ENCODE results near the gene SHISA8. TPM values are rescaled to one million over a fixed set of nuclear protein-coding genes. Genes with fewer than 3 reads are reported as not detected.

SHISA8 gene
- total RNA-seq, 1 experiment from 2014 or later = 2.3 TPM

- Histone ChIP-seq H2AFZ (no peak overlapping the region), H3K4me3 (no peak overlapping the region), H3K4me1 (replicated peaks; ENCODE audit: insufficient read depth) (peaks cover 7% of the 10 kb centered on the region), H3K27me3 (ENCODE audit: insufficient read depth, low read depth) (peaks cover 9% of the 10 kb centered on the region; the same call in 1 of the 2 replicates), H3K36me3 (ENCODE audit: low read depth) (no peaks in the 10 kb centered on the region), H3K79me2 (ENCODE audit: low read depth) (no peaks in the 10 kb centered on the region), H3K27ac (no peak overlapping the region), H3K9me2 (ENCODE audit: insufficient read depth) (no peaks in the 10 kb centered on the region), H4K20me1 (ENCODE audit: insufficient read depth) (no peaks in the 10 kb centered on the region), H3F3A (ENCODE audit: insufficient read depth, low read depth) (peaks cover 32% of the 10 kb centered on the region; the same call in 1 of the 2 replicates), H3K9me3 (ENCODE audit: insufficient read depth, low read depth) (no peaks in the 10 kb centered on the region), H3K4me2 (peak overlapping the region; percentile 27)
- ChIA-PET POLR2A (ENCODE audit: unreplicated experiment) (interaction anchor here (0.5 to 0.6 kb wide), 2 partner anchors 220 to 1173 kb away, joined by 3 to 4 read pairs; no protein-coding TSS in a partner anchor), CTCF (no interaction called here)
- no TSS peak for BruUV-seq (replicated peaks)
- DNase-seq = peak; percentile 44 to 50
- intact Hi-C loops (cut with micrococcal nuclease; ENCODE audit: unreplicated experiment) = no loop called here
- no peak for TF ChIP-seq EZH2 (IDR thresholded peaks at IDR 0.05; ENCODE audit: low read depth)
- TF ChIP-seq, protein P1, sequence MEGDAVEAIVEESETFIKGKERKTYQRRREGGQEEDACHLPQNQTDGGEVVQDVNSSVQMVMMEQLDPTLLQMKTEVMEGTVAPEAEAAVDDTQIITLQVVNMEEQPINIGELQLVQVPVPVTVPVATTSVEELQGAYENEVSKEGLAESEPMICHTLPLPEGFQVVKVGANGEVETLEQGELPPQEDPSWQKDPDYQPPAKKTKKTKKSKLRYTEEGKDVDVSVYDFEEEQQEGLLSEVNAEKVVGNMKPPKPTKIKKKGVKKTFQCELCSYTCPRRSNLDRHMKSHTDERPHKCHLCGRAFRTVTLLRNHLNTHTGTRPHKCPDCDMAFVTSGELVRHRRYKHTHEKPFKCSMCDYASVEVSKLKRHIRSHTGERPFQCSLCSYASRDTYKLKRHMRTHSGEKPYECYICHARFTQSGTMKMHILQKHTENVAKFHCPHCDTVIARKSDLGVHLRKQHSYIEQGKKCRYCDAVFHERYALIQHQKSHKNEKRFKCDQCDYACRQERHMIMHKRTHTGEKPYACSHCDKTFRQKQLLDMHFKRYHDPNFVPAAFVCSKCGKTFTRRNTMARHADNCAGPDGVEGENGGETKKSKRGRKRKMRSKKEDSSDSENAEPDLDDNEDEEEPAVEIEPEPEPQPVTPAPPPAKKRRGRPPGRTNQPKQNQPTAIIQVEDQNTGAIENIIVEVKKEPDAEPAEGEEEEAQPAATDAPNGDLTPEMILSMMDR (conservative IDR thresholded peaks at IDR 0.05) = no peak
Observed at GRCh38 chr22:41917903-41918791, 3.3 kb upstream of the SHISA8 start.

DNA sequence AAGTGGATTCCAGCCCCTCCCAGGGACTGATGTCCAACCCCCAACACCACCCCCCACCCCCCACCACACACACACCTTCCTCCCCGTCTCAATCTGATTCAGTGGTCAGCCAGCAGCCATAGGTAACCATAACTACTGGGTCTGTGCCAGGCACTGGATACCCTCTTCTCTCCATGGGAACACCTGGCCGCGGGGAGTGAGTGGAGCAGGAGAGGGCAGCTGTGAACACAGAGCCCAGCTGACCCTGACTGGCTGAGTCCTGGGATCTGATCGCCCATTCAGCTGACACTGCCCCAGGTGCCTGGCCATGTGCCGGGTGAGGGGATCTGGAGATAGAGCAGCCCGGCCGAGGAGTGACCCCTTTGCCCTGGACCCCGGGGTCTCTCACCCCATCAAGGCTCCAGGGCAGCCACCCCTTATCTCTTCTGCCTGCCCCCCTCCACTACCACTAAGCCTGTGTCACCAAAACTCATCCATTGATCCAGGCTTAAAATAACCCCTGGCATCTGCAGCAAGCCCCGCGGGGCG lies 2.6 kb upstream of the SHISA8 start:
- Histone ChIP-seq H3K4me1 (replicated peaks; ENCODE audit: insufficient read depth) (peaks cover 7% of the 10 kb centered on the region), H3K9me3 (ENCODE audit: insufficient read depth, low read depth) (no peaks in the 10 kb centered on the region), H3K36me3 (ENCODE audit: low read depth) (no peaks in the 10 kb centered on the region), H3K9me2 (ENCODE audit: insufficient read depth) (no peaks in the 10 kb centered on the region), H3F3A (ENCODE audit: insufficient read depth, low read depth) (peaks cover 32% of the 10 kb centered on the region; the same call in 1 of the 2 replicates), H2AFZ (no peak overlapping the region), H3K27me3 (ENCODE audit: insufficient read depth, low read depth) (peaks cover 9% of the 10 kb centered on the region; the same call in 1 of the 2 replicates), H3K4me2 (no peak overlapping the region), H3K4me3 (no peak overlapping the region), H4K20me1 (ENCODE audit: insufficient read depth) (no peaks in the 10 kb centered on the region), H3K27ac (no peak overlapping the region), H3K79me2 (ENCODE audit: low read depth) (no peaks in the 10 kb centered on the region)
- CTCF ChIA-PET = no interaction called here
- no TSS peak for BruUV-seq (replicated peaks)
- intact Hi-C loops (cut with micrococcal nuclease; ENCODE audit: unreplicated experiment) = no loop called here
- no peak for DNase-seq
- TF ChIP-seq, protein P1 (conservative IDR thresholded peaks at IDR 0.05) = no peak
- no peak for TF ChIP-seq EZH2 (IDR thresholded peaks at IDR 0.05; ENCODE audit: low read depth)
- POLR2A ChIA-PET (ENCODE audit: unreplicated experiment) = interaction anchor here (0.5 to 0.6 kb wide), 2 partner anchors 219 to 1174 kb away, joined by 3 to 4 read pairs; no protein-coding TSS in a partner anchor

DNA sequence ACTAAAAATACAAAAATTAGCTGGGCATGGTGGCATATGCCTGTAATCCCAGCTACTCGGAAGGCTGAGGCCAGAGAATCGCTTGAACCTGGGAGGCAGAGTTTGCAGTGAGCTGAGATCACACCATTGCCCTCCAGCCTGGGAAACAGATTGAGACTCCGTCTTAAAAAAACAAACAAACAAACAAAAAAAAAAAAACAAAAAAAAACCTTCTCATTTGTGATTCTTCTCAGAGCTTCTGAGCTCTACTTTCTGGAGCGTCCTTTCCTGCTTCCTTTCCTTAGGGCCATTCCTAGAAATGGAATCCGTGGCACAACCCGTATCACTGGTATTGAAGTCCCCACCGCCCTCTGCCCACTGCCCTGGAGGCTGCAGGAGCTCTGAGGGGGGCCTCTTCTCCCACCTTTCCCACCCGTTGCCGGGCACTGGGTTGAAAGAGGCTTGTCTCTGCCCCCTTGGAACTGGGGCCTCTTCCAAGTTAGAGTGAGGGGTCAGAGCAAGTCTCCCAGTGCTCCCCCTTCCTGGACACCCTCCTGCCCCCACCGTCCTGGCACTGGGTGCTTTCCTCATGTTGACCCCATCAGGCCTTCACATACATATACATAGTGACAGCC lies 2.0 kb upstream of the SHISA8 start:
- Histone ChIP-seq H3K4me3 (no peak overlapping the region), H3K4me1 (replicated peaks; ENCODE audit: insufficient read depth) (peaks cover 7% of the 10 kb centered on the region), H3K4me2 (no peak overlapping the region), H3K27ac (no peak overlapping the region), H2AFZ (no peak overlapping the region), H3K79me2 (ENCODE audit: low read depth) (no peaks in the 10 kb centered on the region), H3K9me2 (ENCODE audit: insufficient read depth) (no peaks in the 10 kb centered on the region), H3K36me3 (ENCODE audit: low read depth) (no peaks in the 10 kb centered on the region), H3K9me3 (ENCODE audit: insufficient read depth, low read depth) (no peaks in the 10 kb centered on the region), H3K27me3 (ENCODE audit: insufficient read depth, low read depth) (peaks cover 9% of the 10 kb centered on the region; the same call in 1 of the 2 replicates), H4K20me1 (ENCODE audit: insufficient read depth) (no peaks in the 10 kb centered on the region), H3F3A (ENCODE audit: insufficient read depth, low read depth) (peaks cover 30% of the 10 kb centered on the region; the same call in 1 of the 2 replicates)
- BruUV-seq (replicated peaks) = no TSS peak
- CTCF ChIA-PET = no interaction called here
- POLR2A ChIA-PET (ENCODE audit: unreplicated experiment) = no interaction called here
- no peak for DNase-seq
- intact Hi-C loops (cut with micrococcal nuclease; ENCODE audit: unreplicated experiment) = no loop called here
- TF ChIP-seq EZH2 (IDR thresholded peaks at IDR 0.05; ENCODE audit: low read depth) = no peak
- TF ChIP-seq, protein P1 (conservative IDR thresholded peaks at IDR 0.05) = no peak

All from PC-9 (cell line).